A549 treated with dexamethasone at 1 μM for 4 hours (cell line): ENCODE data around the gene ABCB10. TPM values are rescaled to one million over a fixed set of nuclear protein-coding genes. Genes with fewer than 3 reads are reported as not detected.

Experiments used
- total RNA-seq: library from RNA; stranded (reverse); fragments of 200-300 nt; extraction: Qiagen RNA extraction; gene quantifications from 5 replicates; pipeline ENCODE4 v1.2.3, GENCODE V29; 2022

Gene ABCB10
- 15.3 to 19.9 TPM (median 18.6 TPM) in 5 replicates for total RNA-seq

GRCh38 chr1:229558460-229559335 lies at the start of gene ABCB10:
Gene ABCB10, minus strand, starts transcription at chr1:229558707. Its CDS starts 55 bp downstream, at chr1:229558652.

GRCh38 chr1:229507951-229508822 lies 50.3 kb downstream of the ABCB10 start, which contains the start of gene NUP133:
Gene NUP133, minus strand, starts transcription at chr1:229508341. Its CDS starts 92 bp downstream, at chr1:229508249.

Other genes starting within 250 kb of the ABCB10 start
- gene CCSAP, start 215.7 kb downstream of the ABCB10 start, total RNA-seq, result 5.7 to 8.6 TPM (median 6.7 TPM) in 5 replicates
- 0.09 to 0.17 TPM (median 0.10 TPM) in 3 of 5 replicates, not detected in the others for gene ACTA1, start 124.6 kb downstream of the ABCB10 start, total RNA-seq
- 16.0 to 23.2 TPM (median 22.8 TPM) in 5 replicates for gene NUP133, start 50.4 kb downstream of the ABCB10 start, total RNA-seq
- 22.5 to 25.6 TPM (median 24.3 TPM) in 5 replicates for gene TAF5L, start 67.4 kb upstream of the ABCB10 start, total RNA-seq
- gene URB2, start 67.5 kb upstream of the ABCB10 start, total RNA-seq, result 12.4 to 16.5 TPM (median 14.7 TPM) in 5 replicates